HG03025 (cell line): ENCODE results near the gene B3GALT6.

Source experiments
- ATAC-seq: cut with Tn5 transposase; IDR thresholded peaks from one replicate; pipeline ENCODE4 v1.9.1; 2021; ENCODE audit warnings: mild to moderate bottlenecking, moderate library complexity; ENCODE audit not compliant: unreplicated experiment, low FRiP score

The B3GALT6 gene

GRCh38 chr1:1281533-1282321, 49.7 kb downstream of the B3GALT6 start:
- no peak for ATAC-seq

- no peak for ATAC-seq
Measured at GRCh38 chr1:1282998-1283397, 51.0 kb downstream of the B3GALT6 start.

DNA sequence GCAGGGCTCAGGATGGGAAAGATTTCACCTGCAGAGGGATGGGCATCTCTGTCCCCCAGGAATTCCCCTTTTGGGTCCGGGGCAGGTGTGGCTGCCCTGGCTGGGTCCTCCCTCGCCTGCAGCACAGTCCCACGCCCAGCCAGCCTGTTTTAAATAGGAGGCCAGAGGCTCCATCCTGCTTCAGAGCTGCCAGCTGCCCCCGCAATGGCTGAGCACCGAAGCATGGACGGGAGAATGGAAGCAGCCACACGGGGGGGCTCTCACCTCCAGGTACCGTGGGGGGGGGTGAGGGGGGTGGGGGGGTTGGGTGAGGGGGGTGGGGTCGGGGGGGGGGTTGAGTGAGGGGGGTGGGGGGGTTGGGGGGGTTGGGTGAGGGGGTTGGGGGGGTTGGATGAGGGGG, 51.8 kb downstream of the B3GALT6 start:
- no peak for ATAC-seq
